HG02852 (cell line): ENCODE measurements around the gene H2BW2.
A peak's percentile ranks its signal among the peaks of the same experiment; 100 is the strongest.
"Not testable (repeated sequence)": the region's sequence is repeated elsewhere in the genome, so short reads cannot be mapped to it uniquely, and the experiment has no call there.

Experiments used
- ATAC-seq: cut with Tn5 transposase; IDR thresholded peaks from one replicate; pipeline ENCODE4 v1.9.1; 2021; ENCODE audit warnings: mild to moderate bottlenecking, moderate library complexity; ENCODE audit not compliant: unreplicated experiment

The H2BW2 gene

DNA sequence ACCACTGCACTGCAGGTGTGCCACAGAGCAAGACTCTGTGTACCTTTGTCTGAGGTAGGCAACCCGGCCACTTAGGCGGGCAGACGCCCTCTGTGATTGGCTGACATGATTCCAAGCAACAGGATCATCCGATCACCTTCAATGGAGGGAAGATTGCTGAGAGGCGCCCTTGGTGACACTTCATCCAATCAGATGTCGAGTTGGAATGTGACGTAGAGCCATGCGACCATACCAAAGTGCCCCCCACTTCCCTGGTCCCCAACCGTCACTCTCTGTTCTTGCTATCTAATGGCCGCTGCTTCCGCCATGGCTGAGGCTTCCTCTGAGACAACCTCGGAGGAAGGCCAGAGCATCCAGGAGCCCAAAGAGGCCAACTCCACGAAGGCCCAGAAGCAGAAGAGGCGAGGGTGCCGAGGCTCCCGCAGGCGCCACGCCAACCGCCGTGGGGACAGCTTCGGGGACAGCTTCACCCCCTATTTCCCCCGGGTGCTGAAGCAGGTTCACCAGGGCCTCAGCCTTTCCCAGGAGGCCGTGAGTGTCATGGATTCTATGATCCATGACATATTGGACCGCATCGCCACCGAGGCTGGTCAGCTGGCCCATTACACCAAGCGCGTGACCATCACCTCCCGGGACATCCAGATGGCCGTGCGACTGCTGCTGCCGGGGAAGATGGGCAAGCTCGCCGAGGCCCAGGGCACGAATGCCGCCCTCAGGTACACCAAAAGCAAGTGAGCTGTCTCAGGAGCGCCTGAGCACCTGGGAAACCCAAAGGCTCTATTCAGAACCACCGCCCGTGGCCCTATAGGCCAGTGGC lies at the start of gene H2BW2:
Gene H2BW2 (plus strand): TSS at position 268 of the 817 bp plus-strand sequence. CDS start 39 bp downstream, at position 307.
- no peak for ATAC-seq

DNA sequence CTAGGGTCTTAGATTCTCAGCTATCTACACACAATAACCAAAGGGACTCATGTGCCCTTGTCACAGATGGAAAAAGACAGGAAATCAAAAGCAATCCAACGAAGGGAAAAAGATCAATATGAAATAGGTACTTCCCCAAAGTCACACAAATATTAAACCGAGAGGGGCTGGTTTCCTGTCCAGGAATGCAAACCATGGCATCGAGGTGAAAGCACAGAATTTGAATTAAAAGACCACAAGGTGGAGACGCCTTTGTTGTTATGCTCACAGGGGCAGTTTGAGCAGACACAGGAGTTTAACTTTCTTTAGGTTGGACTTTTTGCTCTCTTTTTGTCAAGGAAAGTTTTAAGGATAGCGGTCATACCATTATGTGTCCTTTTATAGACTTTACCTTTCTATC lies 40.5 kb upstream of the H2BW2 start:
- ATAC-seq = peak; percentile 80

DNA sequence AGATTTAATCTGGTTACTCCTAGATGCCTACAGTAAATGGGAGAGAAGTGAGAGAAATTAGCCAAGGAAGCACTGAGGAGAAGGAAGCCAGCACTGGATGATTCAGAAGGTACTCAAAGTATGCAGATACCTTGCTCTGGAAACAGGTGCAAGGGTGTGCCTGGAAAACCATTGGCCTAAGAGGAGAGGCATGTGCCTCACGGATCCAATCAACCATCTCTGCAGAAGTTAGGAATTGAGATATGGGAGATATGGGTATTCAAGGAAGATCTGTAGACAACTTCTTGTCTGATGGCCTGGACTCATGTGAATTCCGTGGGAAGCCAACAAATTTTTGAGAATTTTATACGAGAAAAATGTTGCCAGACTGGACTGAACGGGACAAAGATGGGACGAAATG lies 30.9 kb upstream of the H2BW2 start:
- ATAC-seq = no peak

DNA sequence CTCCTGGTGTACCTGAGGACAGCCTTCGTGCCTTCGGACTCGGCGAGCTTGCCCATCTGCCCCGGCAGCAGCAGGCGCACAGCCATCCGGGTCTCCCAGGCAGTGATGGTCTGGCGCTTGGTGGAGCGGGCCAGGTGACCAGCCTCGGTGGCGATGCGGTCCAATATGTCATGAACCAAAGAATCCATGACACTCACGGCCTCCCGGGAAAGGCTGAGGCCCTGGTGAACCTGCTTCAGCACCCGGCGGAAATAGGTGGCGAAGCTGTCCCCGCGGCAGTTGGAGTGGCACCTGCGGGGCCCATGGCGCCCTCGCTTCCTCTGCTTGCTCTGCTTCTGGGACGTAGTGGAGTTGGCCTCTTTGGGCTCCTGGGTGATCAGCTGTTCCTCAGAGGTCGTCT lies 26.6 kb upstream of the H2BW2 start:
- ATAC-seq = no peak

DNA sequence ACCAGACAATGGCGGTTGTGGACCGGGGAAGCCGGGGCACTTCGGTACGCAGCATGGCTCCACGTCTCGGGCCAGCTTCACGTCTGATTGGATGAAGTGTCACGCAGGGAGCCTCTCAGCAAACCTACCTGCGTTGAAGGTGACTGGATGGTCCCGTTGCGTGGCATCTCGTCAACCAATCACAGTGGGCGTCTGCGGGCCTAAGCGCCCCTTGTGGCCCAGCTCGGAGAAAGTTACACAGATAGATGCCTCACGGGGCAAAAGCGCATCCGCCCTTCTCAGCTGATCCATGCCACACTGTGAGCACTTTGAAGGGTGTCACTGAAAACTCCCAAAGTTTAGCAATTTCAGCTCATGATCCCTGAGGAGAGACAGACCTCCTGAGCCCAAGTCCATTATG lies 26.1 kb upstream of the H2BW2 start, which contains the start of gene H2BW1:
Gene H2BW1 (minus strand): TSS at position 103 of the 400 bp plus-strand sequence. CDS start 132 bp downstream, outside the sequence.
- ATAC-seq = no peak

DNA sequence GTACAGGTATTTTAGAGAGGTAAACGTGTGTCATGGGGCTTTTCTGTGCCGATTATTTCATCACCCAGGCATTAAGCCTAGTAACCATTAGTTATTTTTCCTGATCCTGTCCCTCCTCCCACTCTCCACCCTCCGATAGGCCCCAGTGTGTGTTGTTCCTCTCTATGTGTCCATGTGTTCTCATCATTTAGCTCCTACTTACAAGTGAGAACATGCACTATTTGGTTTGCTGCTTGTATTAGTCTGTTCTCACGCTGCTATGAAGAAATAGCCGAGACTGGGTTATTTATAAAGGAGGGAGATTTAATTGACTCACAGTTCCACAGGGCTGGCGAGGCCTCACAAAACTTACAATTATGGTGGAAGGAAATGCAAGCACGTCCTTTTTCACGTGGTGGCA lies 24.2 kb upstream of the H2BW2 start:
- ATAC-seq = not testable (repeated sequence)

DNA sequence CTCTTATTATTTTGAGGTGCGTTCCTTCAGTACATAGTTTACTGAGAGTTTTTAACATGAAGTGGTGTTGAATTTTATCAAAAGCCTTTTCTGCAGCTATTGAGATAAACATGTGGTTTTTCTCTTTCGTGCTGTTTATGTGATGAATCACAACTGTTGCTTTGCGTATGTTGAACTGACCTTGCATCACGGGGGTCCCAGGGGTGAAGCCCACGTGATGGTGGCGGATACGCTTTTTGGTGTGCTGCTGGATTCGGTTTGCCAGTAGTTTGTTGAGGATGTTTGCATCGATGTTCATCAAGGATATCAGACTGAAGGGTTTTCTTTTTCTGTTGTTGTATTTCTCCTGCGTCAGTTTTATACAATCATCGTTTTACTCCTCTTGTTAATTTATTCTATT lies 21.6 kb upstream of the H2BW2 start:
- ATAC-seq = no peak

DNA sequence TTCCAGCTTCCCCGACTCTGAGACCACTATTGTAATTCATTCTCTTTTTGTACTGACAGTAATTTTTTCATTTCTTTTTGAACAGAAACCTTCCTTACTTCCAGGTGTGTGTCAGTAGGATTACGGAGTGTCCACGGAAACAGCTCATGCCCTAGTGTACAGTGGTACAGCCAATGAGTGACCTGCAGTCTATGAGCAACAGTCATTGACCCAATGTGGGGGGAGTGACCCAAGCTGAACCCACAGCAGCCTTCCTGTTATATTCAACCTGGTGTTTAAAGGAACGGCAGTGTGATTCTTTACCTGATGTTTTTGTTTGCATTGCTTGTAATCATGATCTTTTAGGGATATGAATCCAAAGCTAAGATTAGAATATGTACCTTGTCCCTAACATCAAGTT lies 1.2 kb downstream of the H2BW2 start:
- no peak for ATAC-seq

DNA sequence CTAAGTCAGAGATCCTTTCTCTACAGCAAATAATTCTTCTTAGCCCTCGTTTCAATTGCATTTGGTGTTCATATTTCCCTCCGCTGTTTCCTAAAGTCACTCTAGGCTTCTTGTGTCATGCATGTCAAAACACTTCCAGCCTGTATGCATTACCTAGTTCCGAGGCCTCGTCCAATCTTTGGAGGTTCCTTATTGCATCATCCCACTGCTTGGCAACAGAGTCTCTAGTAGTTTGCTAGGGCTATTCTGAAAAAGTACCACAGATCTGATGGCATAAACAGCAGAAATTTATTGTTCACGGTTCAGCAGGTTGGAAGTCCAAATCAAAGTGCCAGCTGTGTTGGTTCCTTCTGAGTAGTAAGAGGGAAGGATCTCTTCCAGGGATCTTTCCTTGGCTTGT lies 5.9 kb downstream of the H2BW2 start:
- no peak for ATAC-seq

DNA sequence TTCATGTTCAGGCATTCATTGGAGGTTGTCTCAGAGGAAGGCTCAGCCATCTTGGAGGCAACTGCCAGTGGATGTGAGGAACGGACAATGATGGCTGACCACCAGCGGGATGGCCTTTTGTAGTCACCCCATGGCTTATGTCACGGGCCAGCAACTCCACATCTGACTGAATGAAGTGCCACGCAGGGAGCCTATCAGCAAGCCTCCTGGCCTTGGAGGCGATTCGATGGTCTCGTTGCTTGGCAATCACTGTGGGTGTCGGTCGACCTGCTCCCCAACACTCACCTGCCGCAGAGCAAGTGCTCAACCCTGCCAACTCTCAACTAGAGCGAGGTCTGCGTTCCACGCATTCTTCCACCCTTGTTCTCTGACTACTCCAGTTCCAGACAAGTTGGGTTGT lies 7.4 kb downstream of the H2BW2 start:
- ATAC-seq = no peak

DNA sequence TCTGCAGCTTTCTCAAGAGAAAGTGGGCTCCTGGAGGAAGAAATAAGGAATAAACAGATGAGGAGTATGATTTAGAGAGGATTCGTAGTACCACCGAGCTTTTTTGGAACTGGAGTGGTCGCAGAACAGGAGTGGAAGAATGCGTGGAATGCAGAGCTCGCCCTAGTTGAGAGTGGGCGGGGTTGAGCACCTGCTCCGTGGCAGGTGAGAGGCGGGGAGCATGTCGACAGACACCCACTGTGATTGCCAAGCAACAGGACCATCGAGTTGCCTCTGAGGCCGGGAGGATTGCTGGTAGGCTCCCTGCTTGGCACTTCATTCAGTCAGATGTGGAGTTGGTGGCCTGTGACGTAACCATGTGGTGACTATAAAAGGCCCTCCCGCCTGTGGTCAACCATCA lies 15.2 kb downstream of the H2BW2 start:
- not testable (repeated sequence) for ATAC-seq

DNA sequence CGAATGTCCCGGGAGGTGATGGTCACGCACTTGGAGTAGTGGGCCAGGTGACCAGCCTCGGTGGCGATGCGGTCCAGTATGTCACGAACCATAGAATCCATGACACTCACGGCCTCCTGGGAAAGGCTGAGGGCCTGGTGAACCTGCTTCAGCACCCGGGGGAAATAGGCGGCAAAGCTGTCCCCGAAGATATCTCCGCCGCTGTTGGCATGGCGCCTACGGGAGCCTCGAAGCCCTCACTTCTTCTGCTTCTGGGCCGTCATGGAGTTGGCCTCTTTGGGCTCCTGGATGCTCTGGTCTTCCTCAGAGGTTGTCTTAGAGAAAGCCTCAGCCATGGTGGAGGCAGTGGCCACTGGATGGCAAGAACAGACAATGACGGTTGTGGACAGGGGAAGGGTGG lies 22.9 kb downstream of the H2BW2 start:
- not testable (repeated sequence) for ATAC-seq

DNA sequence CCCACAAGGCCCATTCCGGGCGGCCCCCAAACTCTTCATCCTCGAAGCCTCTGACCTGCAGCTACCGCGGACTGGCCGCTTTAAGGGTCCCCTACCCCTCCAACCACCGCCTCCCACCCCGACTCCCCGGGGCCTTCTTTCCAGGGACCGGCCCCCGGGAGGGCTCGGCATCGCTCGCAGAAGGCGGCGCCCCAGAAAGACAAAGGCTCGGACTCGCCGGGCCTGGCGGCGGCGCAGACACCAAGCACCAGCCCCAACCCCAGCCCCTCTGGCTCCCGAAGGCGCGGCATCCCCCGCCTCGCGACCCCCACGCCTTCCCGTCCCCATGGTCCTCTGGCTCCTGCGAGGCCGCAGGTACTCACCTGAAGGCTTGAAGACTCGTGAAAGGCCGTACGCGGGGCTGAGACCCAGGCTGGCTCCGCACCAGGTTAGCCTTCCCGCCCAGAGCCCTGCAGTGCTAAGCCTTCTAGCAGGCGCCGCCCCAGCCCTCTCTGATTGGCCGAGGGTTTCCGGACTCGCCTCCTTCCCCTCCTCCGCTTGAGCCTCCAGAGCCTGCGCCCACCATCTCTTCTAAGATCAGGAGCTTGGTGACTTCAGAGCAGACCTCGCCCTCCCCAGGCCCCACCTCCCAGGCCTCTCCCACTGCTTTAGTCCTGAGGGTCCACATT lies 36.2 kb downstream of the H2BW2 start, which contains the start of gene TMSB15C:
Gene TMSB15C (minus strand): TSS at position 459 of the 668 bp plus-strand sequence.
- ATAC-seq = peak; percentile 99

DNA sequence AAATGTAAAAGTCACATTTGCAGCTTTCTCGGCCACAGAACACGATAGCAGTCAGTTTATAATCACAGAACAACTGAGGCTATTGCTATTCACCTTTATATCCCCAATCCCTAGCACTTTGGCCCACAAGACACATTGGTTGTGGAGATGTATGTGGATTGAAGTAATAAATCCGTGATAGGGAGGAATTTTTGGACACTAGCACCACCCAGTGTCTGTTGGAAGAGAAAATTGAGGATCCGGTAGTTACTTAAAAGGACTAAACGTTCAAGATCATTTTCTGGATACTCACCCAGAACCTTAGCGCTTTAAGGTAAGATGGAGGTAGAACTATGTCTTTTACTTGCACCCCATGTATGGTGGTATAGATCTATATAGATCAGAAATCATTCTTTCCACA lies 38.1 kb downstream of the H2BW2 start:
- ATAC-seq = not testable (repeated sequence)

DNA sequence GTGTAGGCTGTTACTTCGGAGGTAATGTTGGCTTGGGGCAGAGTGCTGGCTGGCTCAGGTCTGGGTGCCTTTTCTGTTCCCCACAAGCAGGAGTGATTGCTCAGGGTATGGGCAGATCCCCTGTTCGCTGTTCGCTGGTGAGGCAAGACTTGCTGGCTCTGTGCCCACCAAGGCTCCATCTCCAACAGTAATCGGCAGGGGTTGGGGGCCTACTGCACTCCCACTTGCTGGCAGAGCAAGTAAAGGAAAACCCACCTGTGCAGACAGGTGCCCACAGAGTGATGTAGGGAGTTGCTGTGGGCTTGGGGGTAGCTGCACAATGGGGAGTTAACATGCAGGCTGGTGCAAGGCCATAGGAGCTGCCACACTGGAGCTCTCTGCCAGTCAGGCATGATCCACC lies 44.3 kb downstream of the H2BW2 start:
- no peak for ATAC-seq

DNA sequence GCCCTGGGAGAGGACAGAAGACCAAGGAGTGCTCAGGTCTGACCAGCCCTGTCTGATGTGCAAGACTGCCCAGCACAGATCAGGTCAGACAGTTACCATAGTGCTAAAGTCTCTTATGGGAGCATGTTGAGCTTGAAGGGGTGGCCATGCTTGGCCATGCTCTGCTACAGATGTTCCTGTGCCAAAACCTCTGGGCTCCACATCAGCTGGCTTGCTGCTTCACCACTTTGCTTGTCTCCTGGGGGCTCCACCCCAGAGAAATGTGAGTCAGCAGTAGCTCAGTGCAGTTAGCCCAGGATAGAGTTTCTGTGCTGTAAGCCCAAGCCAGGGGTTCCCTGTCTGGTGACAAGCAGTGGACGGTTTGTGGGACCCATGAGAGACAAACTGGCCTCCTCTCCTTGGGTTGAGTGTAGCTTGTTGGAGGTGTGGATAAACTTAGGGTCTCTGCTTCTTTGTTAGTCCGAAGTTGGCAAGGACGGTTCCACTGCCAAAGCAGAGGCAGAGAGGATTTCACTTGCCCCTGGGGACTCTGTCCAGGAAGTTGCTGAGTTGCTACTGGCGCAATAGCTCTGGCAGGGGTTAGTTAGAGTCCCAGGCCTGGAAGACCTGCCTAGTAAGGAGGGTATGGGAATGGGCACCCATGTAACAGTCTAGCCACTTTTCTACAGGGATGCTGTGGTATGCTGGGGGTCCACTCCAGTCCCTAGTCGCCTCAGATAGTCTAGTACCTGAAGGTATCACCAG lies 45.0 kb downstream of the H2BW2 start:
- ATAC-seq = no peak

DNA sequence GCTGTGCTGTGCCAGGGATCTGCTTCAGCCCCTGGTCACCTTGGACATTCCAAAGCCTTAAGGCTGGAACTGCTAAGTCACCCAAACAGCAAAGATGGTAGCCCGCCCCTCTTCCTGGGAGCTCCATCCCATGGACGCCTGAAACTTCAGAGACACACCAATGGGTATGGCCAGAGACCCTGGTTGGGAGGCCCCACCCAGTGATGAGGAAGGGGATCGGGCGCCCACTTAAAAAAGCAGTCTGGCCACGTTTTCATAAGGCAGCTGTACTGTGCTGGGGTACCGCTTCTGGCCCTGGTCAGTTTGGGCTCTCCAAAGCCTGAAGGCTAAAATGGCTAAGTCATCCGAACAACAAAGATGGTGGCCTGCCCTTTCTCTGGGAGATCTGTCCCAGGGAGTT lies 45.7 kb downstream of the H2BW2 start:
- no peak for ATAC-seq

DNA sequence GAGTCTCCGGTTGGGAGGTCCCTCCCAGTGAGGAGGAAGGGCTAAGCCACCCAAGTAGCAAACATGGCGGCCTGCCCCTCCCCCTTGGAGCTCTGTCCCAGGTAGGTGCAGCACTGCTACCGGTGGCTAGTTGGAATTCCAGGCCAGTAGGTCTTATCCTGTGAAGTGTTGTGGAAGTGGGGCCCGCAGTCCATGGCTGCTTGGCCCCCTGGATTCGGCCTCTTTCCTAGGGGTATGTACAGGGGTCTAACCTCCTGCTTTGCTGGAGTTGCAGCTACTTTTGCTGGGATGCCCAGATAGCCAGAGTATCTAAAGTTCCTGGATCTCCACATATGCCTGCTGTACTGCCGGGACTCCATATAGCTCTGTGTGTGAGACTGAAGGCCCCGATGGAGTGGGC lies 46.2 kb downstream of the H2BW2 start:
- no peak for ATAC-seq
